ENCODE results near the gene ENO4.

GRCh38 chr10:116866066-116866465 lies 16.8 kb downstream of the ENO4 start:
- TF ChIP-seq CTCF (IDR thresholded peaks at IDR 0.05) (no peak), POLR2A (IDR thresholded peaks at IDR 0.05) (no peak), EP300 (IDR thresholded peaks at IDR 0.05) (no peak)
